Measurements from ENCODE around the gene KRT71.
A peak's percentile ranks its signal among the peaks of the same experiment; 100 is the strongest.
"Not testable (repeated sequence)": the region's sequence is repeated elsewhere in the genome, so short reads cannot be mapped to it uniquely, and the experiment has no call there.

KRT71 gene

GRCh38 chr12:52508211-52508610, 44.7 kb downstream of the KRT71 start:
- TF ChIP-seq CTCF (conservative IDR thresholded peaks at IDR 0.05; ENCODE audit: low read length): no peak
- no peak for DNase-seq (ENCODE audit: low read depth)

GRCh38 chr12:52506858-52507715, 45.9 kb downstream of the KRT71 start:
- peak; percentile 82 for TF ChIP-seq CTCF (conservative IDR thresholded peaks at IDR 0.05; ENCODE audit: low read length)
- DNase-seq (ENCODE audit: low read depth): peak; percentile 81
- no peak overlapping the region for H3K4me3 ChIP-seq (ENCODE audit: low read length)

More at GRCh38 chr12:52508211-52508610, 44.7 kb downstream of the KRT71 start:
- no peak overlapping the region for H3K4me3 ChIP-seq (ENCODE audit: low read length)

- TF ChIP-seq CTCF (conservative IDR thresholded peaks at IDR 0.05; ENCODE audit: low read length): no peak
- DNase-seq (ENCODE audit: low read depth): no peak
- no peak overlapping the region for H3K4me3 ChIP-seq (ENCODE audit: low read length)
These were observed 50.1 kb downstream of the KRT71 start for GRCh38 chr12:52502877-52503276.

GRCh38 chr12:52501490-52501889, 51.5 kb downstream of the KRT71 start:
- H3K4me3 ChIP-seq (ENCODE audit: low read length): no peak overlapping the region
- DNase-seq (ENCODE audit: low read depth): no peak
- no peak for TF ChIP-seq CTCF (conservative IDR thresholded peaks at IDR 0.05; ENCODE audit: low read length)

- not testable (repeated sequence) for H3K4me3 ChIP-seq (ENCODE audit: low read length); DNase-seq (ENCODE audit: low read depth)
These were observed 52.4 kb downstream of the KRT71 start for GRCh38 chr12:52500574-52500973.

- no peak for TF ChIP-seq CTCF (conservative IDR thresholded peaks at IDR 0.05; ENCODE audit: low read length)
- peak; percentile 54 for DNase-seq (ENCODE audit: low read depth)
- no peak overlapping the region for H3K4me3 ChIP-seq (ENCODE audit: low read length)
These were observed 53.0 kb downstream of the KRT71 start for GRCh38 chr12:52499806-52500560.

- TF ChIP-seq CTCF (conservative IDR thresholded peaks at IDR 0.05; ENCODE audit: low read length): no peak
- no peak for DNase-seq (ENCODE audit: low read depth)
These were observed 54.0 kb downstream of the KRT71 start for GRCh38 chr12:52498946-52499345.

More at GRCh38 chr12:52498946-52499345, 54.0 kb downstream of the KRT71 start:
- H3K4me3 ChIP-seq (ENCODE audit: low read length): no peak overlapping the region
